Heart right ventricle (tissue), 16 donors: ENCODE results near the gene NEBL. TPM values are rescaled to one million over a fixed set of nuclear protein-coding genes. Genes with fewer than 3 reads are reported as not detected.
A peak's percentile ranks its signal among the peaks of the same experiment; 100 is the strongest.

Experiments
- ATAC-seq, 8 donors: fragments of 200-7000 bp; cut with Tn5 transposase; one replicate each; pipeline ENCODE4 v1.9.1; 2020; ENCODE audit warnings: mild to moderate bottlenecking in 8 of 8, moderate library complexity in 8 of 8, moderate number of reproducible peaks in 1 of 8
- DNase-seq, 2 donors: peaks; one replicate each; pipeline ENCODE4 v3.0.0-alpha.2; 2020
- H3K27ac ChIP-seq, 10 donors: fragments of 200-600 bp; sonication (generic) in 2 of 10; one replicate each; pipeline versions ENCODE4 v1.5.0 to v1.8.0; 2020 to 2022; ENCODE audit warnings: mild to moderate bottlenecking in 3 of 10
- H3K27me3 ChIP-seq, 7 donors: fragments of 200-600 bp; one replicate each; pipeline ENCODE4 v1.8.0; 2021 to 2022; ENCODE audit warnings: mild to moderate bottlenecking in 2 of 7
- H3K36me3 ChIP-seq, 9 donors: fragments of 200-600 bp; sonication (generic) in 1 of 9; one replicate each; pipeline versions ENCODE4 v1.5.0 to v1.8.0; 2020 to 2022; ENCODE audit warnings: mild to moderate bottlenecking in 2 of 9
- H3K4me1 ChIP-seq, 9 donors: fragments of 200-600 bp; sonication (generic) in 1 of 9; one replicate each; pipeline versions ENCODE4 v1.5.0 to v1.8.0; 2020 to 2022; ENCODE audit warnings: mild to moderate bottlenecking in 4 of 9
- H3K4me3 ChIP-seq, 10 donors: fragments of 200-600 bp; sonication (generic) in 2 of 10; one replicate each; pipeline versions ENCODE4 v1.5.0 to v1.8.0; 2020 to 2022; ENCODE audit warnings: mild to moderate bottlenecking in 7 of 10, moderate library complexity in 2 of 10
- H3K9me3 ChIP-seq, 11 donors: fragments of 200-600 bp in 10 of 11; sonication (generic) in 2 of 11; one replicate each; pipeline versions ENCODE4 v1.5.0 to v1.8.0; 2013 to 2022; ENCODE audit warnings: mild to moderate bottlenecking in 2 of 11, control low read depth in 1 of 11, moderate library complexity in 1 of 11
- WGBS, 2 donors: extraction: QIAGEN DNeasy Blood & Tissue Kit; methylation state at CpG; one replicate each; pipeline ENCODE4 v1.1.7; 2013; ENCODE audit warnings: inconsistent platforms in 1 of 2; 5-methylcytosine and 5-hydroxymethylcytosine counted together
- intact Hi-C, 10 donors: fragments of 100-400 bp; cut with DNase I; formaldehyde crosslinking; loops; one replicate each; pipeline versions ENCODE4 v1.11.1 to v1.14.2; 2022
- polyA plus RNA-seq, 2 donors: library from polyadenylated mRNA; stranded (reverse); fragments of 200-250 nt; gene quantifications; one replicate each; pipeline ENCODE4 v1.2.3, GENCODE V29; 2013
- total RNA-seq, 10 donors: library from RNA; stranded (reverse); fragmentation: NEBNext Ultra II Directional in 3 of 10; extraction: Animal tissue kit (Norgen Biotek cat#: 25700) in 3 of 10; gene quantifications; one replicate each; pipeline versions ENCODE4 v1.2.1 to v1.2.4, GENCODE V29; 2021 to 2023
- TF ChIP-seq, protein P1 (sequence below), 9 donors: fragments of 200-600 bp; sonication (generic) in 2 of 9; IDR thresholded peaks; one replicate each; pipeline versions ENCODE4 v1.5.0 to v1.8.0; 2021 to 2022; ENCODE audit warnings: antibody characterized with exemption in 9 of 9, mild to moderate bottlenecking in 5 of 9, moderate library complexity in 1 of 9
- donor health status: Arrhythmogenic right ventricular cardiomyopathy.
- donor health status: ischemic (EF 13 %, LVEDD 7.1; RV severe dilation, severe dysfunction).
- donor health status: healthy with polysubstance abuse.
- donor health status: DM: no; HTN: yes; CAD: no.
- donor health status: DM: no; HTN: no; CAD: no.
- donor health status: ischemic (EF 25% LVEDD 6.9; RV normal size, moderate dysfunction).
- donor health status: ischemic (EF 25% LVEDD 5.7; RV mildly dilated, moderate dysfunction).
- donor health status: healthy.
- donor health status: DM: yes; HTN: yes; CAD: no.
- donor health status: Ischemic cardiomyopathy.
- donor health status: ischemic (EF 35%, LVEDD 5.7; RV mildly dilated, moderate dysfunction).
- donor health status: nonischemic (EF 11% LVEDD 7.7; RV severe dilation, severe dysfunction).
- donor health status: DM: yes; HTN: yes; CAD: no.
- donor health status: PGD.
- donor health status: ischemic (EF 29% LVEDD 5.4; RV normal size, mild dysfunction).
- donor health status: nonischemic (EF 23%, LVEDD 6.1; RV moderate dilation, normal function).

NEBL gene
- total and polyA plus RNA-seq, 12 donors, result 113 to 899 (median 722) TPM

DNA sequence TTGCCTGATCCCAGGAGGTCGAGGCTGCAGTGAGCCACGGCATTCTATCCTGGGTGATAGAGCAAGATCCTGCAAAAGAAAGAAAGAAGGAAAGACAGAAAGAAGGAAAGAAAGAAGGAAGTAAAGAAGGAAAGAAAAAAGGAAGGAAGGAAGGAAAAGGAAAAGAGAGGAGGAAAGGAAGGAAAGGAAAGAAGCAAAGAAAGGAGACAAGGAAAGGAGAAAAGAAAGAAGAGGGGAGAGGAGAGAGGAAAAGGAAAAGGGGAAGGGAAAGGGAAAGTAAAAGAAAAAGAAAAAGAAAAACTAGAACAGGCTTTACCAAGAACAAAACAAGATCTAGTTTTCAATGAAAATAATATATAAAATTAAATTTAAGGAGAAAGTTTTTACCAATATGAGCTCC, 15.0 kb downstream of the NEBL start:
- no peak for ATAC-seq
- Histone ChIP-seq H3K4me1 (peaks cover 0 to 56% (median 0%) of the 10 kb centered on the region in 9 donors), H3K36me3 (peaks cover 0 to 82% (median 9%) of the 10 kb centered on the region in 9 donors), H3K4me3 (no peak overlapping the region), H3K27me3 (no peaks in the 10 kb centered on the region), H3K9me3 (no peaks in the 10 kb centered on the region), H3K27ac (no peak overlapping the region)
- 81 to 87% methylated on average over 2 of the region's 2 CpGs for WGBS, 2 donors
- TF ChIP-seq, protein P1, sequence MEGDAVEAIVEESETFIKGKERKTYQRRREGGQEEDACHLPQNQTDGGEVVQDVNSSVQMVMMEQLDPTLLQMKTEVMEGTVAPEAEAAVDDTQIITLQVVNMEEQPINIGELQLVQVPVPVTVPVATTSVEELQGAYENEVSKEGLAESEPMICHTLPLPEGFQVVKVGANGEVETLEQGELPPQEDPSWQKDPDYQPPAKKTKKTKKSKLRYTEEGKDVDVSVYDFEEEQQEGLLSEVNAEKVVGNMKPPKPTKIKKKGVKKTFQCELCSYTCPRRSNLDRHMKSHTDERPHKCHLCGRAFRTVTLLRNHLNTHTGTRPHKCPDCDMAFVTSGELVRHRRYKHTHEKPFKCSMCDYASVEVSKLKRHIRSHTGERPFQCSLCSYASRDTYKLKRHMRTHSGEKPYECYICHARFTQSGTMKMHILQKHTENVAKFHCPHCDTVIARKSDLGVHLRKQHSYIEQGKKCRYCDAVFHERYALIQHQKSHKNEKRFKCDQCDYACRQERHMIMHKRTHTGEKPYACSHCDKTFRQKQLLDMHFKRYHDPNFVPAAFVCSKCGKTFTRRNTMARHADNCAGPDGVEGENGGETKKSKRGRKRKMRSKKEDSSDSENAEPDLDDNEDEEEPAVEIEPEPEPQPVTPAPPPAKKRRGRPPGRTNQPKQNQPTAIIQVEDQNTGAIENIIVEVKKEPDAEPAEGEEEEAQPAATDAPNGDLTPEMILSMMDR (IDR thresholded peaks at IDR 0.05), result no peak
- DNase-seq, result no peak
- intact Hi-C loops, result no loop called here

DNA sequence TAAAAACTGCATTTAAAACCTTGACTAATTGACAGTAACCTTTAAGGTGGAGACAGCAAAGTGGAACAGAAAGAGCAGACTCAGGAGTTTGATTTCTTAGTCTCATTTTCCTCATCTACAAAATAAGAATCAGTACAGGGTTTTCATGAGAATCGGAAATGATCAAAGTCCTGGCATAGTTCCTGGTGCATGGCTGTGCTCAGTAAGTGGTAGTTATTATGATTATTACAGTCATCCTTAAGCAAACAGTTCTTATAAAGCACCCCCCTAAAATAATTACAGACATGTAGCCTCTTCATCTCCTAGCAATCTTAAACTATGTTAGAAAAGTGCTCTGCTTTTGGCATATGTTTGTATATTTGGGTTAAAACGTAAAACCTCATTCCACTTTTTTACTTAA, 18.0 kb downstream of the NEBL start:
- Histone ChIP-seq H3K36me3 (peaks cover 0 to 73% (median 9%) of the 10 kb centered on the region in 9 donors), H3K4me3 (no peak overlapping the region), H3K9me3 (no peaks in the 10 kb centered on the region), H3K27me3 (no peaks in the 10 kb centered on the region), H3K4me1 (peaks cover 0 to 39% (median 0%) of the 10 kb centered on the region in 9 donors), H3K27ac (no peak overlapping the region)
- DNase-seq, result no peak
- no peak for ATAC-seq
- intact Hi-C loops, result no loop called here
- TF ChIP-seq, protein P1 (IDR thresholded peaks at IDR 0.05), result no peak
- WGBS, 2 donors, result 80 to 84% methylated on average over 2 of the region's 2 CpGs

DNA sequence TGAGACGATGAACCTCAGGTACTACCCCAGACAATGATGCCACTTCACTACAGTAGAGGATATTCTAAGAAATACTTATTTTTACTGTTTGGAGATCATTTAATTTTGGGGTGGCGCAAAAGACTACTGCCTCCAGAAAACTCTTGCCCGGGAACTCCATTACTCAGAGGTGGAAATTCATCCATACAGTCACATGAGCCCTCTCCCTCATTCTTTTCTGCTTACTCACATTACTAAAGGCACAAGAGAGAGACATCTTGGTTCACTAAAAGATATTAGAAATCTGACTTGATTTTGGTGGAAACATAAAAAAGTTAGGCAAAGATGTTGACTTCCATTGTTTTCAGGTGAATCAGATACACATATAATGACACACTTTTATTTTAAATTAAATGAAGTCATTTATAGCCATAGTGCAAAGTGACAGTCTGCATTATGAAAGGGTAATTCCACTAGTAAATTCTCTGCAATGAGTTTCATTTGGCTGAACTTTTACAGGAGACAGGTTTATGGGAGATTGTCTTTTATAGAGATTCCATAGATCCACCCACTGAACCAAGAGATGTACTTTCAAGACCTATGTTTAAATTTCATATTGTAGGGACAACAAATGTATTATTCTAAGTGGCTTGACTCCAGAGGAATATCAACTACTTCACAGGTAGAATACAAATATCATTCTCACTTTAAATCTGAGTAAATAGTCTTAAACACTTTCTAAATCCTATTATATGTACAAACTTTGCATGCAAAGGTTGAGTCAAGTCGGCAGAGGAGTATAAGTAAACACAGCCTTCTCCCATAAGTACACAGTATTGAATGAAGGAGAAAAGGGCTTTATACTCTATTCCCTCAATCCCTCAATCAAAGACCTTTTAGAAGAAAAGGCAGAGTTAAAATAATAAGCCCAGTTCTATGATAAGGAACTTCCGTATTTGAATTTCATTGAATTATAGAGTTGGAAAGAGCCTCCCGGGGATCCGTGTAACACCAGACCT, 18.8 kb downstream of the NEBL start:
- Histone ChIP-seq H3K36me3 (peaks cover 0 to 74% (median 9%) of the 10 kb centered on the region in 9 donors), H3K4me1 (peaks cover 0 to 42% (median 0%) of the 10 kb centered on the region in 9 donors), H3K27ac (peak overlapping the region in 1 of 10 donors; percentile 22), H3K4me3 (no peak overlapping the region), H3K9me3 (no peaks in the 10 kb centered on the region), H3K27me3 (no peaks in the 10 kb centered on the region)
- ATAC-seq (peak in 2 of 8 donors; percentile 18 to 42), DNase-seq (no peak)
- WGBS, 2 donors, result 77 to 79% methylated on average over 7 of the region's 7 CpGs
- TF ChIP-seq, protein P1 (IDR thresholded peaks at IDR 0.05), result no peak
- intact Hi-C loops, result no loop called here

DNA sequence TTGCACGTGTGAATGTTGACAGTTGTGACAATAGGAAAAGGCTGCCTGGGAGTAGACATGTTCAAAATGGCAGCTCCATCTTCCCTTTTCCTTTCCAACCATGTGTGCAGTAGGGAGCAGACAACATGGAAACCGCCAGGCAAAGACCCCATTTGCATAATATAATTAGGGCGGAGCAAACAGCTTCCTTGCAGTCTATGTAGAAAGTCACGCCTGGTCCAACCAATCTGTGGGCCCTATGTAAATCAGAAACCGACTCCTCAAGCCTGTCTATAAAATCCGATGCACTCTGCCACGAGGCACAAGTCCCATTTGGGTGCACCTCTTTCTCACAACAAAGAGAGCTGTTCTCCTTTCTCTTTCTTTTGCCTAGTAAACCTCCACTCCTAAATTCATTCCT, 19.6 kb downstream of the NEBL start:
- intact Hi-C loops, result no loop called here
- H3K36me3 ChIP-seq, result peaks cover 0 to 69% (median 9%) of the 10 kb centered on the region in 9 donors
- peak in 2 of 8 donors; percentile 12 to 23 for ATAC-seq
- 67 to 68% methylated on average over 7 of the region's 7 CpGs for whole genome bisulfite sequencing, 2 donors
- H3K9me3 ChIP-seq, result no peaks in the 10 kb centered on the region
- H3K4me3 ChIP-seq, result no peak overlapping the region
- TF ChIP-seq, protein P1 (IDR thresholded peaks at IDR 0.05), result no peak
- DNase-seq, result no peak
- no peak overlapping the region for H3K27ac ChIP-seq
- peaks cover 0 to 44% (median 2%) of the 10 kb centered on the region in 9 donors for H3K4me1 ChIP-seq
- no peaks in the 10 kb centered on the region for H3K27me3 ChIP-seq
